Measurements from ENCODE around the gene LTBP1.

The LTBP1 gene

GRCh38 chr2:33322612-33323011 is 375.9 kb downstream of the LTBP1 start:
- H3K4me1 ChIP-seq (ENCODE audit: control insufficient read depth, insufficient read depth, low read length): peaks cover 16% of the 10 kb centered on the region
- no peaks in the 10 kb centered on the region for H3K27me3 ChIP-seq (ENCODE audit: control insufficient read depth, insufficient read depth, low read length)
- H3K9ac ChIP-seq (ENCODE audit: low read length): no peak overlapping the region
- no peak overlapping the region for H3K4me3 ChIP-seq (ENCODE audit: low read length)
- H3K36me3 ChIP-seq (ENCODE audit: control insufficient read depth, insufficient read depth, low read length): no peaks in the 10 kb centered on the region
- H3K27ac ChIP-seq (ENCODE audit: low read depth, low read length): no peak overlapping the region

- Histone ChIP-seq H3K36me3 (ENCODE audit: control insufficient read depth, insufficient read depth, low read length) (no peaks in the 10 kb centered on the region), H3K27me3 (ENCODE audit: control insufficient read depth, insufficient read depth, low read length) (no peaks in the 10 kb centered on the region), H3K4me3 (ENCODE audit: low read length) (no peak overlapping the region), H3K9ac (ENCODE audit: low read length) (no peak overlapping the region), H3K27ac (ENCODE audit: low read depth, low read length) (peak overlapping the region; percentile 20), H3K4me1 (ENCODE audit: control insufficient read depth, insufficient read depth, low read length) (peaks cover 16% of the 10 kb centered on the region)
Observed at GRCh38 chr2:33323957-33324356, 377.2 kb downstream of the LTBP1 start.

GRCh38 chr2:33326100-33326499 is 379.3 kb downstream of the LTBP1 start:
- no peaks in the 10 kb centered on the region for H3K27me3 ChIP-seq (ENCODE audit: control insufficient read depth, insufficient read depth, low read length)
- no peak overlapping the region for H3K9ac ChIP-seq (ENCODE audit: low read length)
- H3K27ac ChIP-seq (ENCODE audit: low read depth, low read length): no peak overlapping the region
- H3K4me1 ChIP-seq (ENCODE audit: control insufficient read depth, insufficient read depth, low read length): peaks cover 15% of the 10 kb centered on the region
- H3K4me3 ChIP-seq (ENCODE audit: low read length): no peak overlapping the region
- no peaks in the 10 kb centered on the region for H3K36me3 ChIP-seq (ENCODE audit: control insufficient read depth, insufficient read depth, low read length)

GRCh38 chr2:33333433-33333832 is 386.7 kb downstream of the LTBP1 start:
- no peaks in the 10 kb centered on the region for H3K4me1 ChIP-seq (ENCODE audit: control insufficient read depth, insufficient read depth, low read length)
- no peak overlapping the region for H3K27ac ChIP-seq (ENCODE audit: low read depth, low read length)
- no peaks in the 10 kb centered on the region for H3K36me3 ChIP-seq (ENCODE audit: control insufficient read depth, insufficient read depth, low read length)

GRCh38 chr2:33334083-33334482 is 387.3 kb downstream of the LTBP1 start:
- H3K4me3 ChIP-seq (ENCODE audit: low read length): no peak overlapping the region
- no peaks in the 10 kb centered on the region for H3K4me1 ChIP-seq (ENCODE audit: control insufficient read depth, insufficient read depth, low read length)
- H3K27ac ChIP-seq (ENCODE audit: low read depth, low read length): no peak overlapping the region
- no peaks in the 10 kb centered on the region for H3K27me3 ChIP-seq (ENCODE audit: control insufficient read depth, insufficient read depth, low read length)
- no peaks in the 10 kb centered on the region for H3K36me3 ChIP-seq (ENCODE audit: control insufficient read depth, insufficient read depth, low read length)
- no peak overlapping the region for H3K9ac ChIP-seq (ENCODE audit: low read length)

More at GRCh38 chr2:33333433-33333832, 386.7 kb downstream of the LTBP1 start:
- Histone ChIP-seq H3K9ac (ENCODE audit: low read length) (no peak overlapping the region), H3K4me3 (ENCODE audit: low read length) (no peak overlapping the region), H3K27me3 (ENCODE audit: control insufficient read depth, insufficient read depth, low read length) (no peaks in the 10 kb centered on the region)

- Histone ChIP-seq H3K36me3 (ENCODE audit: control insufficient read depth, insufficient read depth, low read length) (no peaks in the 10 kb centered on the region), H3K27me3 (ENCODE audit: control insufficient read depth, insufficient read depth, low read length) (no peaks in the 10 kb centered on the region), H3K4me1 (ENCODE audit: control insufficient read depth, insufficient read depth, low read length) (no peaks in the 10 kb centered on the region), H3K27ac (ENCODE audit: low read depth, low read length) (no peak overlapping the region), H3K4me3 (ENCODE audit: low read length) (no peak overlapping the region), H3K9ac (ENCODE audit: low read length) (no peak overlapping the region)
Observed at GRCh38 chr2:33335516-33335915, 388.8 kb downstream of the LTBP1 start.

GRCh38 chr2:33336036-33336625 is 389.4 kb downstream of the LTBP1 start:
- no peak overlapping the region for H3K9ac ChIP-seq (ENCODE audit: low read length)
- H3K27me3 ChIP-seq (ENCODE audit: control insufficient read depth, insufficient read depth, low read length): no peaks in the 10 kb centered on the region
- no peak overlapping the region for H3K4me3 ChIP-seq (ENCODE audit: low read length)
- no peaks in the 10 kb centered on the region for H3K36me3 ChIP-seq (ENCODE audit: control insufficient read depth, insufficient read depth, low read length)
- H3K4me1 ChIP-seq (ENCODE audit: control insufficient read depth, insufficient read depth, low read length): no peaks in the 10 kb centered on the region
- no peak overlapping the region for H3K27ac ChIP-seq (ENCODE audit: low read depth, low read length)

GRCh38 chr2:33337385-33337960 is 390.7 kb downstream of the LTBP1 start:
- Histone ChIP-seq H3K4me3 (ENCODE audit: low read length) (no peak overlapping the region), H3K36me3 (ENCODE audit: control insufficient read depth, insufficient read depth, low read length) (no peaks in the 10 kb centered on the region), H3K27me3 (ENCODE audit: control insufficient read depth, insufficient read depth, low read length) (no peaks in the 10 kb centered on the region), H3K27ac (ENCODE audit: low read depth, low read length) (no peak overlapping the region), H3K4me1 (ENCODE audit: control insufficient read depth, insufficient read depth, low read length) (no peaks in the 10 kb centered on the region), H3K9ac (ENCODE audit: low read length) (no peak overlapping the region)

GRCh38 chr2:33337981-33338380 is 391.2 kb downstream of the LTBP1 start:
- no peaks in the 10 kb centered on the region for H3K36me3 ChIP-seq (ENCODE audit: control insufficient read depth, insufficient read depth, low read length)
- H3K4me1 ChIP-seq (ENCODE audit: control insufficient read depth, insufficient read depth, low read length): no peaks in the 10 kb centered on the region
- no peak overlapping the region for H3K4me3 ChIP-seq (ENCODE audit: low read length)
- no peak overlapping the region for H3K9ac ChIP-seq (ENCODE audit: low read length)
- no peaks in the 10 kb centered on the region for H3K27me3 ChIP-seq (ENCODE audit: control insufficient read depth, insufficient read depth, low read length)
- H3K27ac ChIP-seq (ENCODE audit: low read depth, low read length): no peak overlapping the region

- no peaks in the 10 kb centered on the region for H3K27me3 ChIP-seq (ENCODE audit: control insufficient read depth, insufficient read depth, low read length)
- H3K27ac ChIP-seq (ENCODE audit: low read depth, low read length): no peak overlapping the region
- H3K4me3 ChIP-seq (ENCODE audit: low read length): no peak overlapping the region
- no peaks in the 10 kb centered on the region for H3K4me1 ChIP-seq (ENCODE audit: control insufficient read depth, insufficient read depth, low read length)
- no peak overlapping the region for H3K9ac ChIP-seq (ENCODE audit: low read length)
- no peaks in the 10 kb centered on the region for H3K36me3 ChIP-seq (ENCODE audit: control insufficient read depth, insufficient read depth, low read length)
Observed at GRCh38 chr2:33339269-33339668, 392.5 kb downstream of the LTBP1 start.

- Histone ChIP-seq H3K36me3 (ENCODE audit: control insufficient read depth, insufficient read depth, low read length) (no peaks in the 10 kb centered on the region), H3K27ac (ENCODE audit: low read depth, low read length) (no peak overlapping the region), H3K9ac (ENCODE audit: low read length) (no peak overlapping the region), H3K4me3 (ENCODE audit: low read length) (no peak overlapping the region), H3K27me3 (ENCODE audit: control insufficient read depth, insufficient read depth, low read length) (no peaks in the 10 kb centered on the region), H3K4me1 (ENCODE audit: control insufficient read depth, insufficient read depth, low read length) (no peaks in the 10 kb centered on the region)
Observed at GRCh38 chr2:33340280-33340679, 393.5 kb downstream of the LTBP1 start.

GRCh38 chr2:33342171-33342570 is 395.4 kb downstream of the LTBP1 start:
- Histone ChIP-seq H3K4me1 (ENCODE audit: control insufficient read depth, insufficient read depth, low read length) (no peaks in the 10 kb centered on the region), H3K36me3 (ENCODE audit: control insufficient read depth, insufficient read depth, low read length) (no peaks in the 10 kb centered on the region), H3K27me3 (ENCODE audit: control insufficient read depth, insufficient read depth, low read length) (no peaks in the 10 kb centered on the region), H3K27ac (ENCODE audit: low read depth, low read length) (no peak overlapping the region), H3K9ac (ENCODE audit: low read length) (no peak overlapping the region), H3K4me3 (ENCODE audit: low read length) (no peak overlapping the region)

GRCh38 chr2:33342705-33343104 is 396.0 kb downstream of the LTBP1 start:
- Histone ChIP-seq H3K36me3 (ENCODE audit: control insufficient read depth, insufficient read depth, low read length) (peaks cover 2% of the 10 kb centered on the region), H3K4me1 (ENCODE audit: control insufficient read depth, insufficient read depth, low read length) (no peaks in the 10 kb centered on the region), H3K27ac (ENCODE audit: low read depth, low read length) (no peak overlapping the region), H3K9ac (ENCODE audit: low read length) (no peak overlapping the region), H3K27me3 (ENCODE audit: control insufficient read depth, insufficient read depth, low read length) (no peaks in the 10 kb centered on the region), H3K4me3 (ENCODE audit: low read length) (no peak overlapping the region)
